HEK293 (cell line): ENCODE measurements around the gene TEX30.

Source experiments
- CTCF ChIA-PET: fragments of 350-600 bp; formaldehyde crosslinking; extraction: SDS; loops from one replicate; lab custom pipeline; 2021; ENCODE audit warnings: antibody characterized with exemption; lab: Yijun Ruan, JAX
- POLR2A ChIA-PET: fragments of 300-600 bp; formaldehyde crosslinking; extraction: SDS; loops from one replicate; lab custom pipeline; 2020; ENCODE audit warnings: antibody characterized with exemption, inconsistent platforms; lab: Yijun Ruan, JAX
- H3K27ac ChIP-seq: fragments of 200-500 bp; sonication (Bioruptor generic); 2 replicates; pipeline ENCODE4 v1.5.1; 2014; ENCODE audit warnings: low read depth, low read length, control low read depth, inconsistent platforms; ENCODE audit errors: extremely low read depth
- H3K36me3 ChIP-seq, 2 experiments: fragments of 200-500 bp in 1 of 2; sonication (Bioruptor generic) in 1 of 2; 1 replicate in 1 of 2; 2 replicates in 1 of 2; pipeline ENCODE4 v1.5.1; 2014 to 2017; ENCODE audit warnings: inconsistent platforms in 2 of 2, low read length in 2 of 2; ENCODE audit not compliant: control insufficient read depth in 2 of 2, insufficient read depth in 1 of 2
- H3K4me1 ChIP-seq: fragments of 200-500 bp; sonication (Bioruptor generic); 2 replicates; pipeline ENCODE4 v1.5.1; 2014; ENCODE audit warnings: mild to moderate bottlenecking, low read length, inconsistent platforms; ENCODE audit not compliant: control insufficient read depth, insufficient read depth
- H3K4me3 ChIP-seq: 2 replicates; pipeline ENCODE4 v1.5.1; 2011; ENCODE audit warnings: low read depth, mild to moderate bottlenecking, control low read depth, low read length, moderate library complexity
- H3K9me3 ChIP-seq: fragments of 200-500 bp; sonication (Bioruptor generic); 2 replicates; pipeline ENCODE4 v1.5.1; 2014; ENCODE audit warnings: low read depth, low read length, inconsistent platforms; ENCODE audit not compliant: control insufficient read depth, insufficient read depth
- EGR2 ChIP-seq: fragments of 450-650 bp; formaldehyde crosslinking; IDR thresholded peaks from 2 replicates; pipeline ENCODE4 v1.5.1; 2016; ENCODE audit warnings: low read depth, missing biosample characterization, missing genetic modification characterization
- KLF1 ChIP-seq: fragments of 450-650 bp; formaldehyde crosslinking; IDR thresholded peaks from 2 replicates; pipeline ENCODE4 v1.5.1; 2016; ENCODE audit warnings: missing biosample characterization, missing genetic modification characterization
- MYNN ChIP-seq: fragments of 450-650 bp; formaldehyde crosslinking; IDR thresholded peaks from 2 replicates; pipeline ENCODE4 v1.5.1; 2016; ENCODE audit warnings: missing biosample characterization, missing genetic modification characterization, borderline replicate concordance
- SP7 ChIP-seq: fragments of 450-650 bp; formaldehyde crosslinking; IDR thresholded peaks from 2 replicates; pipeline ENCODE4 v1.5.1; 2016; ENCODE audit warnings: missing biosample characterization, missing genetic modification characterization
- ZBTB17 ChIP-seq: fragments of 450-650 bp; formaldehyde crosslinking; IDR thresholded peaks from 2 replicates; pipeline ENCODE4 v1.5.1; 2016; ENCODE audit warnings: missing biosample characterization, missing genetic modification characterization
- ZBTB20 ChIP-seq: fragments of 450-650 bp; formaldehyde crosslinking; IDR thresholded peaks from 2 replicates; pipeline ENCODE4 v1.5.1; 2016; ENCODE audit warnings: missing biosample characterization, missing genetic modification characterization
- ZIC2 ChIP-seq: fragments of 450-650 bp; formaldehyde crosslinking; IDR thresholded peaks from 2 replicates; pipeline ENCODE4 v1.5.1; 2016; ENCODE audit warnings: missing biosample characterization, missing genetic modification characterization
- ZNF140 ChIP-seq: fragments of 450-650 bp; formaldehyde crosslinking; IDR thresholded peaks from 2 replicates; pipeline ENCODE4 v1.5.1; 2016; ENCODE audit warnings: missing biosample characterization, missing genetic modification characterization
- ZNF146 ChIP-seq: fragments of 450-650 bp; formaldehyde crosslinking; IDR thresholded peaks from 2 replicates; pipeline ENCODE4 v1.5.1; 2016; ENCODE audit warnings: missing biosample characterization, missing genetic modification characterization
- ZNF335 ChIP-seq: fragments of 450-650 bp; formaldehyde crosslinking; conservative IDR thresholded peaks from 2 replicates; pipeline ENCODE4 v1.5.1; 2016; ENCODE audit warnings: missing biosample characterization, missing genetic modification characterization
- ZNF341 ChIP-seq: fragments of 450-650 bp; formaldehyde crosslinking; IDR thresholded peaks from 2 replicates; pipeline ENCODE4; 2016; ENCODE audit warnings: low read depth, missing biosample characterization, missing genetic modification characterization
- ZNF416 ChIP-seq: fragments of 450-650 bp; formaldehyde crosslinking; IDR thresholded peaks from 2 replicates; pipeline ENCODE4 v1.5.1; 2016; ENCODE audit warnings: missing biosample characterization, missing genetic modification characterization
- ZNF558 ChIP-seq: fragments of 450-650 bp; formaldehyde crosslinking; IDR thresholded peaks from 2 replicates; pipeline ENCODE4 v1.5.1; 2016; ENCODE audit warnings: missing biosample characterization, missing genetic modification characterization
- ZNF600 ChIP-seq: fragments of 450-650 bp; formaldehyde crosslinking; IDR thresholded peaks from 2 replicates; pipeline ENCODE4 v1.5.1; 2016; ENCODE audit warnings: missing biosample characterization, missing genetic modification characterization
- TF ChIP-seq, protein P1 (sequence below): fragments of 450-650 bp; formaldehyde crosslinking; IDR thresholded peaks from 2 replicates; pipeline ENCODE4 v1.5.1; 2016; ENCODE audit warnings: missing biosample characterization, missing genetic modification characterization
- TF ChIP-seq, protein P2 (sequence below): fragments of 450-650 bp; formaldehyde crosslinking; IDR thresholded peaks from 2 replicates; pipeline ENCODE4 v1.5.1; 2016; ENCODE audit warnings: missing biosample characterization, missing genetic modification characterization
- TF ChIP-seq, protein P3 (sequence below): fragments of 450-650 bp; formaldehyde crosslinking; IDR thresholded peaks from 2 replicates; pipeline ENCODE4 v1.5.1; 2016; ENCODE audit warnings: missing biosample characterization, missing genetic modification characterization
- TF ChIP-seq, protein P4 (sequence below): fragments of 450-650 bp; formaldehyde crosslinking; optimal IDR thresholded peaks from 2 replicates; pipeline ENCODE3; 2016; ENCODE audit warnings: missing biosample characterization, mild to moderate bottlenecking, missing genetic modification characterization
- TF ChIP-seq, protein P5 (sequence below): fragments of 450-650 bp; formaldehyde crosslinking; IDR thresholded peaks from 2 replicates; pipeline ENCODE4 v1.5.1; 2016; ENCODE audit warnings: missing biosample characterization, missing genetic modification characterization, low read depth
- TF ChIP-seq, protein P6 (sequence below): fragments of 450-650 bp; formaldehyde crosslinking; IDR thresholded peaks from 2 replicates; pipeline ENCODE4; 2016; ENCODE audit warnings: missing biosample characterization, missing genetic modification characterization

Gene TEX30

DNA sequence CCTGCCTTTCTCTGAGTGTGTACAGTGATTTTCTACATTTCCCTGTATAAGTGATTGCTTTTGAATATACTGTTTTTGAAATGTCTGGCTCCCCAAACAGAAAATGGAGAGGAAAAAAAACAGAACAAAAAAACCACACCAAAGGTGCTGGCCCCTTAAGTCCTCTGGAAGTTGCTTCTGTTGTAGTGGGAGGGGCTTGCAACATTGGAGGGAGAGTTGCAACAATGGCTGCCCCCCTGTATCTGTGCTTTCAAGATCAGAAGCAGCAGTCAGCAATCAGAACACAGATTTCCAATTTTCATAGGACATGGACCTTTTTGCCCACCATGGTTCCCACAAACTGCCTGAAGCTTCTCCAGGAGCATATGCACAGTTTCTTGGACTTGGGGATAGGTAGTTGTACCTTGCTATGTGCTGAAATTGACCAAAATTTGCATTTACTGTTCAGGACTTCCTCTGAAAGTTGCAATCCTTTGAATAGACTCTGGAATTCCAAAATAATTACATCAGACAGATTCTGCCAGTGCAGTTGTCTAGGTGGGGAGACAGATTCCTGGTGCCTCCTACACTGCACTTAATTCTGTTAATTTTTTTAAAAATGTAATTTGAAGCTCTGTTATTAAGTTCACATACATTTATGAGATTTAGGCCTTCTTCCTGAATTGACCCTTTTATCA lies 39.2 kb upstream of the TEX30 start:
- CTCF ChIA-PET = interaction anchor here (0.7 to 0.8 kb wide), 2 partner anchors 13 to 58 kb away, joined by 3 read pairs; no protein-coding TSS in a partner anchor
- H3K9me3 ChIP-seq = no peaks in the 10 kb centered on the region

DNA sequence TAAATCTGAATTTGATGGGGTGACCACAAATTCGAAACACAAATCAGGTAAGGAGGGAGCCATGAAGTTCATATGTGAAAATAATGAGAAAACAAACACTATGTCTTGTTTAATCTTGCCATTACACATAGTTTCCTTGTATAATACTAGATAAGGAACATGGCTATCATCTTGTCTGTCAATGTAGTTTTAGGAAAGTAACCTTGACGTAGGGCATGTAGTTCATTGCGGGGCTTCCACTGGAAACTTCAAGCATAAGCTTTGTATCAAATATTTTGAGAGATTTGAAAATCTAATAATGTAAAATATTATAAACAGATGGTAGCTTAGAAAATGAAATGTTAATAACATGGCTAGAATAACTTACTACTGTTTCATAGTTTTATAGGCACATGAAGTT lies 34.1 kb upstream of the TEX30 start:
- Histone ChIP-seq H3K9me3 (no peaks in the 10 kb centered on the region), H3K4me3 (no peak overlapping the region)
- CTCF ChIA-PET = no interaction called here

More for the DNA sequence above, 39.2 kb upstream of the TEX30 start:
- POLR2A ChIA-PET = interaction anchor here (0.9 kb wide), 1 partner anchor 39 kb away, joined by 3 read pairs; the partner anchor contains the start of gene TEX30
- no peak overlapping the region for H3K4me3 ChIP-seq
- H3K27ac ChIP-seq = no peak overlapping the region
- TF ChIP-seq ZIC2 (tag by site-specific recombination) (no peak), ZBTB17 (tag by site-specific recombination) (0 out of 2 replicates have a peak, but pooled peaks have one; percentile 24), ZNF600 (peak; percentile 58)
- H3K36me3 ChIP-seq = peaks cover 0 to 10% of the 10 kb centered on the region in 2 experiments; a peak in 1 of 3 replicates
- H3K4me1 ChIP-seq = 0 out of 2 replicates have a peak, but pooled peaks cover 2% of the 10 kb centered on the region

More for the DNA sequence above, 34.1 kb upstream of the TEX30 start:
- peaks cover 0 to 3% of the 10 kb centered on the region in 2 experiments; a peak in 1 of 3 replicates for H3K36me3 ChIP-seq
- H3K4me1 ChIP-seq = no peaks in the 10 kb centered on the region
- no peak overlapping the region for H3K27ac ChIP-seq
- POLR2A ChIA-PET = no interaction called here
- TF ChIP-seq, protein P1, sequence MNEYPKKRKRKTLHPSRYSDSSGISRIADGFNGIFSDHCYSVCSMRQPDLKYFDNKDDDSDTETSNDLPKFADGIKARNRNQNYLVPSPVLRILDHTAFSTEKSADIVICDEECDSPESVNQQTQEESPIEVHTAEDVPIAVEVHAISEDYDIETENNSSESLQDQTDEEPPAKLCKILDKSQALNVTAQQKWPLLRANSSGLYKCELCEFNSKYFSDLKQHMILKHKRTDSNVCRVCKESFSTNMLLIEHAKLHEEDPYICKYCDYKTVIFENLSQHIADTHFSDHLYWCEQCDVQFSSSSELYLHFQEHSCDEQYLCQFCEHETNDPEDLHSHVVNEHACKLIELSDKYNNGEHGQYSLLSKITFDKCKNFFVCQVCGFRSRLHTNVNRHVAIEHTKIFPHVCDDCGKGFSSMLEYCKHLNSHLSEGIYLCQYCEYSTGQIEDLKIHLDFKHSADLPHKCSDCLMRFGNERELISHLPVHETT (tag by site-specific recombination) = no peak
- TF ChIP-seq, protein P2, sequence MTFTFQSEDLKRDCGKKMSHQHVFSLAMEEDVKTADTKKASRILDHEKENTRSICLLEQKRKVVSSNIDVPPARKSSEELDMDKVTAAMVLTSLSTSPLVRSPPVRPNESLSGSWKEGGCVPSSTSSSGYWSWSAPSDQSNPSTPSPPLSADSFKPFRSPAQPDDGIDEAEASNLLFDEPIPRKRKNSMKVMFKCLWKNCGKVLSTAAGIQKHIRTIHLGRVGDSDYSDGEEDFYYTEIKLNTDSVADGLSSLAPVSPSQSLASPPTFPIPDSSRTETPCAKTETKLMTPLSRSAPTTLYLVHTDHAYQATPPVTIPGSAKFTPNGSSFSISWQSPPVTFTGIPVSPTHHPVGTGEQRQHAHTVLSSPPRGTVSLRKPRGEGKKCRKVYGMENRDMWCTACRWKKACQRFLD (tag by site-specific recombination) = no peak
- TF ChIP-seq, protein P3, sequence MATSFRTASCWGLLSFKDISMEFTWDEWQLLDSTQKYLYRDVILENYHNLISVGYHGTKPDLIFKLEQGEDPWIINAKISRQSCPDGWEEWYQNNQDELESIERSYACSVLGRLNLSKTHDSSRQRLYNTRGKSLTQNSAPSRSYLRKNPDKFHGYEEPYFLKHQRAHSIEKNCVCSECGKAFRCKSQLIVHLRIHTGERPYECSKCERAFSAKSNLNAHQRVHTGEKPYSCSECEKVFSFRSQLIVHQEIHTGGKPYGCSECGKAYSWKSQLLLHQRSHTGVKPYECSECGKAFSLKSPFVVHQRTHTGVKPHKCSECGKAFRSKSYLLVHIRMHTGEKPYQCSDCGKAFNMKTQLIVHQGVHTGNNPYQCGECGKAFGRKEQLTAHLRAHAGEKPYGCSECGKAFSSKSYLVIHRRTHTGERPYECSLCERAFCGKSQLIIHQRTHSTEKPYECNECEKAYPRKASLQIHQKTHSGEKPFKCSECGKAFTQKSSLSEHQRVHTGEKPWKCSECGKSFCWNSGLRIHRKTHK (tag by site-specific recombination) = no peak
- TF ChIP-seq, protein P4, sequence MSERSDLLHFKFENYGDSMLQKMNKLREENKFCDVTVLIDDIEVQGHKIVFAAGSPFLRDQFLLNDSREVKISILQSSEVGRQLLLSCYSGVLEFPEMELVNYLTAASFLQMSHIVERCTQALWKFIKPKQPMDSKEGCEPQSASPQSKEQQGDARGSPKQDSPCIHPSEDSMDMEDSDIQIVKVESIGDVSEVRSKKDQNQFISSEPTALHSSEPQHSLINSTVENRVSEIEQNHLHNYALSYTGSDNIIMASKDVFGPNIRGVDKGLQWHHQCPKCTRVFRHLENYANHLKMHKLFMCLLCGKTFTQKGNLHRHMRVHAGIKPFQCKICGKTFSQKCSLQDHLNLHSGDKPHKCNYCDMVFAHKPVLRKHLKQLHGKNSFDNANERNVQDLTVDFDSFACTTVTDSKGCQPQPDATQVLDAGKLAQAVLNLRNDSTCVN = no peak
- TF ChIP-seq ZNF146 (tag by site-specific recombination) (no peak), ZNF341 (tag by site-specific recombination) (no peak), ZBTB20 (tag by site-specific recombination) (no peak), EGR2 (tag by site-specific recombination) (no peak), ZNF335 (no peak), KLF1 (tag by site-specific recombination) (no peak), SP7 (tag by site-specific recombination) (no peak), MYNN (tag by site-specific recombination) (no peak), ZNF140 (tag by site-specific recombination) (no peak), ZNF416 (tag by site-specific recombination) (no peak), ZNF558 (tag by site-specific recombination) (no peak)
- TF ChIP-seq, protein P5, sequence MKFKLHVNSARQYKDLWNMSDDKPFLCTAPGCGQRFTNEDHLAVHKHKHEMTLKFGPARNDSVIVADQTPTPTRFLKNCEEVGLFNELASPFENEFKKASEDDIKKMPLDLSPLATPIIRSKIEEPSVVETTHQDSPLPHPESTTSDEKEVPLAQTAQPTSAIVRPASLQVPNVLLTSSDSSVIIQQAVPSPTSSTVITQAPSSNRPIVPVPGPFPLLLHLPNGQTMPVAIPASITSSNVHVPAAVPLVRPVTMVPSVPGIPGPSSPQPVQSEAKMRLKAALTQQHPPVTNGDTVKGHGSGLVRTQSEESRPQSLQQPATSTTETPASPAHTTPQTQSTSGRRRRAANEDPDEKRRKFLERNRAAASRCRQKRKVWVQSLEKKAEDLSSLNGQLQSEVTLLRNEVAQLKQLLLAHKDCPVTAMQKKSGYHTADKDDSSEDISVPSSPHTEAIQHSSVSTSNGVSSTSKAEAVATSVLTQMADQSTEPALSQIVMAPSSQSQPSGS = no peak
- TF ChIP-seq, protein P6, sequence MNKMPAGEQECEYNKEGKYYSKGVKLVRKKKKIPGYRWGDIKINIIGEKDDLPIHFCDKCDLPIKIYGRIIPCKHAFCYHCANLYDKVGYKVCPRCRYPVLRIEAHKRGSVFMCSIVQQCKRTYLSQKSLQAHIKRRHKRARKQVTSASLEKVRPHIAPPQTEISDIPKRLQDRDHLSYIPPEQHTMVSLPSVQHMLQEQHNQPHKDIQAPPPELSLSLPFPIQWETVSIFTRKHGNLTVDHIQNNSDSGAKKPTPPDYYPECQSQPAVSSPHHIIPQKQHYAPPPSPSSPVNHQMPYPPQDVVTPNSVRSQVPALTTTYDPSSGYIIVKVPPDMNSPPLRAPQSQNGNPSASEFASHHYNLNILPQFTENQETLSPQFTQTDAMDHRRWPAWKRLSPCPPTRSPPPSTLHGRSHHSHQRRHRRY = no peak
